Hair follicular keratinocyte (primary cell): ENCODE results near the gene PSMA3. TPM values are rescaled to one million over a fixed set of nuclear protein-coding genes. Genes with fewer than 3 reads are reported as not detected.

Experiments
- total RNA-seq: library from RNA; depleted of rRNA; stranded (reverse); fragments of >200 nt; gene quantifications from 2 replicates; pipeline ENCODE4 v1.2.3, GENCODE V29; 2015

The PSMA3 gene
- total RNA-seq = 92.4 and 156 TPM in 2 replicates

DNA sequence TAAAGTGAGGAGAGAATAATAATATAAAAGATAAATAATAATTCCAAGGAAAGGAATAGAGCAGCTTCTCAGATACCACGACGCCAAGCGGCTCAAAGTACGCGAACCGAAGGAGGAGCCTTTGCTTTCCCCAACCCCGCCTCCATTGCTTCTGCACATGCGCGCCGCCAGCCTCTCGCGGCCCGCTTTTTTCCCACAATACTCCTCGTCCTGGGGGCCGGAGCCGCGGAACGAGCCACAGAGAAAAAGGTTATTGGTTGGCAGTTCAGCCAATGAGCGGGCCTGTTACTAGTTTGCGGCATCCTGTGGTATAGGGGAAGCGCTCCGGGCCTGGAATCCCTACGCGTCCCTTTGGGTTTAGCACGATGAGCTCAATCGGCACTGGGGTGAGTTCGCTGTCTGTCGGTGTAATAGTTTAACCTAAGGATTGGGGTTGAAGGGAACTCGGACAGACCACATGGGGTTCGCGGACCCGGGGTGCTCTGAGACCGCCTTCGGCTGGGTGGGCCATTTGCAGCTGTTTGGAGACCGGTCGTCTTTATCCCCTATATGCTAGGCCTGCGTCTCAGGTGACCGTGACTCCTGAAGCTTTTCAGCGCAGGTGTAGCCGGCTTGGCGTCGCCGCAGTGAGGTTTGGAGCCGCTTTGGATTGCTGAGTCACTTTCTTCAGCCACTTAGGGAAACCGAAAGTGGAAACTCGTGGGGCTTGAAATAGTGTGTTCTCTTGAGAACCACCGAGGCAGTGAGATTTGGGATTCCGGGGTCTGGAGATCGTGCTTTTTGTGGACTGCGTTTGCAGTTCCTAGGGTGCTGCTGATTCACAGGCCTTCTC, at the start of gene PSMA3:
Gene PSMA3 (plus strand): TSS at position 288 of the 832 bp plus-strand sequence. CDS start 78 bp downstream, at position 366.

DNA sequence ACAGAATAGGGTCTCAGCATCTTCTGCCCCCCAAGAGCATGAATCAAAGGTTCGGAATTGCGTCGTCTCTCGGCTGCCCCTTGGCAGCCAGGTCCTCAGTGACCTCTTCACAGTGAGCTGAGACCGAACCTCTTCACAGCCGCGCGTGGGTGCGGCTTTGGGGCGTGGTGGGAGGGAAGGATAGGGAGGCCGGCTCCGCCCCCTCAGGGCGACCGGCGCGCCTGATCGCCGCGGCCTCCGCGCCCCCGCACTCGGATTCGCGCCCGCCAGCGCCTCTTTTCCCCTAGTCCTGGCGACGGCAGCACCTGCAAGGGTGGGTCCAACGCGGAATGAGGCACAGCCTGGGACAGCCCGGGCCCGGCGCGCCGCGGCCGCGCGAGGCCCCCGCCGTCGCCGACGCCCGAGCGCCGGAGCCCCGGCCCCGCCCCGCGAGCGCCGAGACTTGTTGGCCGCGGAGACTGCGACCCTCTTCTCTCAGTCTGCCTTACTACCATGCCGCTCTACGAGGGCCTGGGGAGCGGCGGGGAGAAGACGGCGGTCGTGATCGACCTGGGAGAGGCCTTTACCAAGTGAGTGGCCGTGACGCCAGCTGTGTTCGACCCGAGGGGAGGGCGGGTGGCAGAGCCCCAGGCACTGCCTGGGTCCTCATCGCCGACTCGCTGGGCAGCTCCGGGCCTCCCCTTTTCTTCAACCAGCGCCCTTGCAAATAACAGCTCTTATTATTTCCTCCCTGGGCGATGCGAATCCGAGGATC, 44.7 kb upstream of the PSMA3 start, which contains the start of gene ACTR10:
Gene ACTR10 (plus strand): TSS at position 424 of the 754 bp plus-strand sequence. CDS start 69 bp downstream, at position 493.

DNA sequence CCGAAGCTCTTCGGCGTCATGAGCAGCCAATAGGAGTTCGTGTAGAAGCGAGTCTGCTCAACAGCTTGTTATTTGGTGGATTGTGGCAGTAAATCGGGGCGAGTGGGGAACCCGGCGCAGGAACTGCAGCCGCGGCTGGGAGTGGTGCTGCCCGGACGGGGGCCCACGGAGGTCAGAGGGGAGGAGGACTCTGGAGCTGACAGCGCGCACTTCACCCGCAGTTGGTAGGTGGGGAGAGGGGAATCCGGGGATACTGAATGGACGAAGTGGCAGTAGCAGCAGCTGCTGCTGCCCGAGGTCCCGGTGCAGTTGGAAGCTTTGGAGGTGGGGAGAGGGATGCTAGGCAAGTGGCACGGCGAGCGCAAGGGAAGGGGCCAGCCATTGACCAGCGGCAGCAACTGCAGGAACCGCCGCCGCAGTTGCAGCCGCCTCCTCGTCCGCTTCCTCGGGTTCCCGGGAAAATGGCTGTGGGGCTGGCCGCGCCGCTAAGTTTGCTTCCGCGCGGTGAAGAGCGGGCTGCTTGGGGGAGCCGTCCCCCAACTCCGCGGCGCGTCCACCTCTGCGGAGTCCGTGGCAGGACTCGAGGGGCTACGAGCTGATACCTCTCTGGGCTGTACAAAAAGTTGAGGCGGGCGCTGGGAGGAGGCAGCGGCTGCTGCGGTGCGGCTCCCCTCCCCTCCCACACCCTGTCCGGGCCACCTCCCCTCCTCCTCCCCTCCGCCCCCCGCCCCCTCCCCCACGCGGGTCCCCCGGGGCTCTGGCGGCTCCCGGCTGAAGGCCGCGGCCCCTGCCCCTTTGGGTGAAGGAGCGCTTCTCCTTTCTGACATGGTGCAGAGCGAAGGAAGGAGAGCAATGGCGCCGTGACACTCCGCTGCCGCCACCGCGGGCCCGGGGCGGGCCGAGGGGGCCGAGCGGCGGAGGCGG, 54.1 kb downstream of the PSMA3 start, which contains the start of gene ARID4A:
Gene ARID4A (plus strand): TSS at position 79 of the 924 bp plus-strand sequence. CDS start 1,300 bp downstream, outside the sequence.

Other genes starting within 250 kb of the PSMA3 start
- gene ARMH4, start 92.6 kb upstream of the PSMA3 start, total RNA-seq = 0.04 and 0.47 TPM in 2 replicates
- gene ACTR10, start 44.7 kb upstream of the PSMA3 start, total RNA-seq = 47.7 and 52.2 TPM in 2 replicates
- 1.4 and 4.1 TPM in 2 replicates for gene ARID4A, start 53.7 kb downstream of the PSMA3 start, total RNA-seq
- gene TOMM20L, start 151.1 kb downstream of the PSMA3 start, total RNA-seq = not detected in 2 replicates
- gene TIMM9, start 182.7 kb downstream of the PSMA3 start, total RNA-seq = 73.7 and 78.7 TPM in 2 replicates
- gene KIAA0586, start 182.9 kb downstream of the PSMA3 start, total RNA-seq = 11.2 and 14.2 TPM in 2 replicates